ENCODE results near the gene DOCK2. TPM values are rescaled to one million over a fixed set of nuclear protein-coding genes. Genes with fewer than 3 reads are reported as not detected.
"Not testable (repeated sequence)": the region's sequence is repeated elsewhere in the genome, so short reads cannot be mapped to it uniquely, and the experiment has no call there.

DOCK2 gene
- total and polyA plus RNA-seq, 4 experiments from 2014 or later, result 45.8 to 223 (median 162) TPM

- Histone ChIP-seq H3K9me3 (ENCODE audit: control insufficient read depth in 1 of 2, low read length in 2 of 2) (no peaks in the 10 kb centered on the region), H3K4me3 (ENCODE audit: low read length in 2 of 2) (no peak overlapping the region), H3K27ac (ENCODE audit: low read depth, low read length) (no peak overlapping the region), H3K27me3 (ENCODE audit: insufficient read depth, low read length) (no peaks in the 10 kb centered on the region), H3K36me3 (ENCODE audit: insufficient read depth, low read length) (peaks cover 78% of the 10 kb centered on the region), H3K4me1 (ENCODE audit: insufficient read depth, low read length) (no peaks in the 10 kb centered on the region)
- no peak for DNase-seq
- Mint-ChIP-seq H3K9me3 (no peaks in the 10 kb centered on the region), H3K27ac (peak overlapping the region in 2 of 7 donors; percentile 52 to 59), H3K4me3 (peak overlapping the region in 1 of 8 donors; percentile 2), H3K27me3 (no peaks in the 10 kb centered on the region), H3K36me3 (peaks cover 93 to 95% of the 10 kb centered on the region in 2 donors), H3K4me1 (peaks cover 0 to 2% (median 0%) of the 10 kb centered on the region in 4 donors)
- POLR2A ChIA-PET (ENCODE audit: partially characterized antibody), result no interaction called here
- CTCF ChIA-PET (ENCODE audit: partially characterized antibody), result no interaction called here
- intact Hi-C loops (cut with micrococcal nuclease), result no loop called here
These were observed 444.5 kb downstream of the DOCK2 start for GRCh38 chr5:170081616-170082015.

- CTCF ChIA-PET (ENCODE audit: partially characterized antibody), result interaction anchor here (2.3 kb wide), 1 partner anchor 12 kb away, joined by 10 read pairs; no protein-coding TSS in a partner anchor
- intact Hi-C loops (cut with micrococcal nuclease), result no loop called here
- Mint-ChIP-seq H3K27me3 (no peaks in the 10 kb centered on the region), H3K9me3 (no peaks in the 10 kb centered on the region), H3K4me1 (peaks cover 0 to 2% (median 0%) of the 10 kb centered on the region in 4 donors), H3K4me3 (no peak overlapping the region), H3K36me3 (peaks cover 89% of the 10 kb centered on the region in 2 donors), H3K27ac (peak overlapping the region in 2 of 7 donors; percentile 15 to 51)
- H3K9me3 ChIP-seq (ENCODE audit: control insufficient read depth in 1 of 2, low read length in 2 of 2), result no peaks in the 10 kb centered on the region
- no peak overlapping the region for H3K27ac ChIP-seq (ENCODE audit: low read depth, low read length)
- POLR2A ChIA-PET (ENCODE audit: partially characterized antibody), result no interaction called here
- H3K27me3 ChIP-seq (ENCODE audit: insufficient read depth, low read length), result no peaks in the 10 kb centered on the region
- H3K4me1 ChIP-seq (ENCODE audit: insufficient read depth, low read length), result no peaks in the 10 kb centered on the region
- peaks cover 69% of the 10 kb centered on the region for H3K36me3 ChIP-seq (ENCODE audit: insufficient read depth, low read length)
- H3K4me3 ChIP-seq (ENCODE audit: low read length in 2 of 2), result no peak overlapping the region
- no peak for DNase-seq
These were observed 445.6 kb downstream of the DOCK2 start for GRCh38 chr5:170082701-170083100.

- Histone ChIP-seq H3K4me1 (ENCODE audit: insufficient read depth, low read length) (no peaks in the 10 kb centered on the region), H3K9me3 (ENCODE audit: control insufficient read depth in 1 of 2, low read length in 2 of 2) (no peaks in the 10 kb centered on the region), H3K4me3 (ENCODE audit: low read length in 2 of 2) (no peak overlapping the region), H3K27ac (ENCODE audit: low read depth, low read length) (no peak overlapping the region), H3K27me3 (ENCODE audit: insufficient read depth, low read length) (no peaks in the 10 kb centered on the region), H3K36me3 (ENCODE audit: insufficient read depth, low read length) (peaks cover 23% of the 10 kb centered on the region)
- ChIA-PET POLR2A (ENCODE audit: partially characterized antibody) (no interaction called here), CTCF (ENCODE audit: partially characterized antibody) (interaction anchor here (1.3 kb wide), 1 partner anchor 16 kb away, joined by 3 read pairs; no protein-coding TSS in a partner anchor)
- Mint-ChIP-seq H3K27ac (no peak overlapping the region), H3K36me3 (peaks cover 45% of the 10 kb centered on the region in 2 donors), H3K4me3 (no peak overlapping the region), H3K4me1 (peaks cover 0 to 2% (median 0%) of the 10 kb centered on the region in 4 donors), H3K27me3 (no peaks in the 10 kb centered on the region), H3K9me3 (no peaks in the 10 kb centered on the region)
- intact Hi-C loops (cut with micrococcal nuclease), result no loop called here
- DNase-seq, result no peak
These were observed 450.2 kb downstream of the DOCK2 start for GRCh38 chr5:170087168-170087817.

- H3K27ac Mint-ChIP-seq, result no peak overlapping the region
- Histone ChIP-seq H3K36me3 (ENCODE audit: insufficient read depth, low read length) (no peaks in the 10 kb centered on the region), H3K27me3 (ENCODE audit: insufficient read depth, low read length) (no peaks in the 10 kb centered on the region), H3K4me1 (ENCODE audit: insufficient read depth, low read length) (no peaks in the 10 kb centered on the region), H3K4me3 (ENCODE audit: low read length in 2 of 2) (no peak overlapping the region), H3K27ac (ENCODE audit: low read depth, low read length) (no peak overlapping the region), H3K9me3 (ENCODE audit: control insufficient read depth in 1 of 2, low read length in 2 of 2) (no peaks in the 10 kb centered on the region)
- peaks cover 0 to 1% of the 10 kb centered on the region in 2 donors for H3K27me3 Mint-ChIP-seq
- no peaks in the 10 kb centered on the region for H3K36me3 Mint-ChIP-seq
- no peaks in the 10 kb centered on the region for H3K4me1 Mint-ChIP-seq
- no peak overlapping the region for H3K4me3 Mint-ChIP-seq
- ChIA-PET CTCF (ENCODE audit: partially characterized antibody) (no interaction called here), POLR2A (ENCODE audit: partially characterized antibody) (no interaction called here)
- intact Hi-C loops (cut with micrococcal nuclease), result no loop called here
- no peaks in the 10 kb centered on the region for H3K9me3 Mint-ChIP-seq
- DNase-seq, result no peak
These were observed 455.5 kb downstream of the DOCK2 start for GRCh38 chr5:170092455-170093101.

DNA sequence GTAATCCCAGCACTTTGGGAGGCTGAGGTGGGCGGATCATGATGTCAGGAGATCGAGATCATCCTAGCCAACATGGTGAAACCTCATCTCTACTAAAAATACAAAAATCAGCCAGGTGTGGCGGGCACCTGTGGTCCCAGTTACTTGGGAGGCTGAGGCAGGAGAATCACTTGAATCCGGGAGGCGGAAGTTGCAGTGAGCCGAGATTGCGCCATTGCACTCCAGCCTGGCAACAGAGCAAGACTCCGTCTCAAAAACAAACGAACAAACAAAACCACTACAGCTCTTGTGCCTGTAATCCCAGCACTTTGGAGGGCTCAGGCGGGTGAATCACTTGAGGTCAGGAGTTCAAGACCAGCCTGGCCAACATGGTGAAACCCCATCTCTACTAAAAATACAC, 457.3 kb downstream of the DOCK2 start:
- H3K27ac Mint-ChIP-seq, result peak overlapping the region in 1 of 7 donors; percentile 9
- CTCF ChIA-PET (ENCODE audit: partially characterized antibody); H3K27me3 ChIP-seq (ENCODE audit: insufficient read depth, low read length); DNase-seq; H3K27me3 Mint-ChIP-seq; H3K4me1 Mint-ChIP-seq; H3K27ac ChIP-seq (ENCODE audit: low read depth, low read length); H3K36me3 Mint-ChIP-seq; POLR2A ChIA-PET (ENCODE audit: partially characterized antibody); H3K4me3 ChIP-seq (ENCODE audit: low read length in 2 of 2); H3K9me3 Mint-ChIP-seq; intact Hi-C loops (cut with micrococcal nuclease); H3K36me3 ChIP-seq (ENCODE audit: insufficient read depth, low read length); H3K4me1 ChIP-seq (ENCODE audit: insufficient read depth, low read length); H3K9me3 ChIP-seq (ENCODE audit: control insufficient read depth in 1 of 2, low read length in 2 of 2); H3K4me3 Mint-ChIP-seq: not testable (repeated sequence)

DNA sequence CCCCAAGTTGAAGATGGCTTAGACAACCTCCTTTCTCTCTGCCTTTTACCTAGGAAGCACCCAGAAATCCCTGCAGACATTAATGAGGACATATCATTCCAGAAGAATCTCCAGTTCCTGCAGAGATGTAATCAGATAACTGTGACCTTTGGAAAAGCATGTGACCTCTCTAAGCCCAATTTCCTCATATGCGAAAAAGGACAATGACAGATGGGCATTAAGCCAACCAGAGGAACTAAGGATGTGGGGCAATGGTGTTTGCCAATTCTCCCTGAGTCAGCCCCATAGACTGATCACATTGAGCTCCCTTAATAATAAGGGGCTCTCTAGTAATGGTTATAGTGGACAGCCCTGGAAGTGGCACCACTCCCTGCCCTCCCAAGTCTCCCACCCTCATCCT, 458.6 kb downstream of the DOCK2 start:
- H3K4me3 Mint-ChIP-seq, result no peak overlapping the region
- intact Hi-C loops (cut with micrococcal nuclease), result no loop called here
- CTCF ChIA-PET (ENCODE audit: partially characterized antibody), result interaction anchor here (2.3 kb wide), 1 partner anchor 326 kb away, joined by 5 read pairs; no protein-coding TSS in a partner anchor
- no peaks in the 10 kb centered on the region for H3K4me1 ChIP-seq (ENCODE audit: insufficient read depth, low read length)
- no peak overlapping the region for H3K27ac ChIP-seq (ENCODE audit: low read depth, low read length)
- no peak overlapping the region for H3K27ac Mint-ChIP-seq
- peaks cover 0 to 4% (median 0%) of the 10 kb centered on the region in 8 donors for H3K9me3 Mint-ChIP-seq
- no peak overlapping the region for H3K4me3 ChIP-seq (ENCODE audit: low read length in 2 of 2)
- POLR2A ChIA-PET (ENCODE audit: partially characterized antibody), result no interaction called here
- H3K27me3 ChIP-seq (ENCODE audit: insufficient read depth, low read length), result no peaks in the 10 kb centered on the region
- H3K9me3 ChIP-seq (ENCODE audit: control insufficient read depth in 1 of 2, low read length in 2 of 2), result no peaks in the 10 kb centered on the region
- DNase-seq, result no peak
- H3K36me3 ChIP-seq (ENCODE audit: insufficient read depth, low read length), result no peaks in the 10 kb centered on the region
- no peaks in the 10 kb centered on the region for H3K36me3 Mint-ChIP-seq
- H3K4me1 Mint-ChIP-seq, result peaks cover 0 to 1% (median 0%) of the 10 kb centered on the region in 4 donors
- H3K27me3 Mint-ChIP-seq, result peaks cover 0 to 5% of the 10 kb centered on the region in 2 donors

DNA sequence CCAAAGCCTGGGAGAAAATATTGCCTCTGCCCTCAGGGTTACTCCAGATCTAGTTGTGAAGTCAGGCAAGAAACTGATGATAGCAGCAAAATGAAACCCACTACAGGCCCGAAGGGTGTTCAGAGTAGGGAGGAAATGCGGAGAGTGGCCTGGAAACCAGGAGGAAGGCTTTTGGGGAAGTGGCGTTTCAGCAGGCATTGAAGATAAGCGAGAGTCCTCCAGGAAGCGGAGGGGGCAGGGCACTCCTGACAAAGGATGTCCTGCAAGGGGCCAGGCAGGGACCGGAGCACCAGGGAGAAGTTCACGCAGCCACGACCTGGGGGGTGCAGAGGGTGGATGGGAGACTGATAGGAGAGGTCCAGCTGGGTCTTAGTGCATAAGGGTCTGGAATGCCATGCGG, 460.9 kb downstream of the DOCK2 start:
- H3K4me1 ChIP-seq (ENCODE audit: insufficient read depth, low read length), result no peaks in the 10 kb centered on the region
- Mint-ChIP-seq H3K4me3 (peak overlapping the region in 1 of 8 donors; percentile 4), H3K36me3 (no peaks in the 10 kb centered on the region), H3K4me1 (peaks cover 0 to 1% (median 0%) of the 10 kb centered on the region in 4 donors), H3K27me3 (peaks cover 0 to 5% of the 10 kb centered on the region in 2 donors), H3K27ac (no peak overlapping the region), H3K9me3 (peaks cover 0 to 4% (median 0%) of the 10 kb centered on the region in 8 donors)
- H3K36me3 ChIP-seq (ENCODE audit: insufficient read depth, low read length), result no peaks in the 10 kb centered on the region
- no peak overlapping the region for H3K27ac ChIP-seq (ENCODE audit: low read depth, low read length)
- no peak for DNase-seq
- no peaks in the 10 kb centered on the region for H3K9me3 ChIP-seq (ENCODE audit: control insufficient read depth in 1 of 2, low read length in 2 of 2)
- ChIA-PET POLR2A (ENCODE audit: partially characterized antibody) (no interaction called here), CTCF (ENCODE audit: partially characterized antibody) (interaction anchor here (1.1 to 1.3 kb wide), 2 partner anchors 86 to 535 kb away, joined by 3 to 5 read pairs; no protein-coding TSS in a partner anchor)
- intact Hi-C loops (cut with micrococcal nuclease), result no loop called here
- no peaks in the 10 kb centered on the region for H3K27me3 ChIP-seq (ENCODE audit: insufficient read depth, low read length)
- no peak overlapping the region for H3K4me3 ChIP-seq (ENCODE audit: low read length in 2 of 2)

Data from CD4-positive, alpha-beta memory T cell (primary cell).